HL-60/S4 treated with retinoic acid at 250 ng/mL for 4 days and 3 days (cell line): ENCODE results near the gene GPR89A.
"Not testable (repeated sequence)": the region's sequence is repeated elsewhere in the genome, so short reads cannot be mapped to it uniquely, and the experiment has no call there.

Source experiments
- in situ Hi-C: fragments of 300-500 bp; cut with MboI; formaldehyde crosslinking; loops from 2 replicates; pipeline ENCODE4 v1.7.0; 2022; ENCODE audit warnings: low sequenced_read_pairs

The GPR89A gene

GRCh38 chr1:145684858-145685257 lies 77.1 kb downstream of the GPR89A start:
- in situ Hi-C loops = not testable (repeated sequence)

- in situ Hi-C loops = not testable (repeated sequence)
Observed at GRCh38 chr1:145686078-145686477, 78.3 kb downstream of the GPR89A start.

GRCh38 chr1:145688328-145688727 lies 80.5 kb downstream of the GPR89A start:
- in situ Hi-C loops = no loop called here

GRCh38 chr1:145688924-145689323 lies 81.1 kb downstream of the GPR89A start:
- in situ Hi-C loops = no loop called here

GRCh38 chr1:145689922-145690321 lies 82.1 kb downstream of the GPR89A start:
- in situ Hi-C loops = no loop called here

GRCh38 chr1:145690587-145691558 lies 83.1 kb downstream of the GPR89A start:
- in situ Hi-C loops = no loop called here

- in situ Hi-C loops = no loop called here
Observed at GRCh38 chr1:145692785-145693443, 85.1 kb downstream of the GPR89A start.

GRCh38 chr1:145695821-145696629 lies 88.2 kb downstream of the GPR89A start:
- in situ Hi-C loops = no loop called here

GRCh38 chr1:145696630-145696960 lies 88.8 kb downstream of the GPR89A start:
- in situ Hi-C loops = no loop called here

- in situ Hi-C loops = no loop called here
Observed at GRCh38 chr1:145701306-145701862, 93.6 kb downstream of the GPR89A start.

- in situ Hi-C loops = no loop called here
Observed at GRCh38 chr1:145702052-145702451, 94.3 kb downstream of the GPR89A start.

- in situ Hi-C loops = no loop called here
Observed at GRCh38 chr1:145702826-145703225, 95.0 kb downstream of the GPR89A start.

GRCh38 chr1:145705622-145706021 lies 97.8 kb downstream of the GPR89A start:
- in situ Hi-C loops = no loop called here

GRCh38 chr1:145706086-145706664 lies 98.4 kb downstream of the GPR89A start:
- in situ Hi-C loops = no loop called here

GRCh38 chr1:145707183-145707867 lies 99.5 kb downstream of the GPR89A start, which contains the start of gene PDZK1:
Gene PDZK1, minus strand, starts transcription at chr1:145707368. Its CDS starts 19,347 bp downstream, at chr1:145688021.
- in situ Hi-C loops = no loop called here

GRCh38 chr1:145708063-145708462 lies 100.3 kb downstream of the GPR89A start:
- in situ Hi-C loops = no loop called here

- in situ Hi-C loops = no loop called here
Observed at GRCh38 chr1:145710291-145711027, 102.7 kb downstream of the GPR89A start.

GRCh38 chr1:145711213-145711651 lies 103.4 kb downstream of the GPR89A start:
- in situ Hi-C loops = no loop called here

- in situ Hi-C loops = no loop called here
Observed at GRCh38 chr1:145714524-145715111, 106.8 kb downstream of the GPR89A start.
